ENCODE data around the gene PBRM1. TPM values are rescaled to one million over a fixed set of nuclear protein-coding genes. Genes with fewer than 3 reads are reported as not detected.
A peak's percentile ranks its signal among the peaks of the same experiment; 100 is the strongest.

The PBRM1 gene
- total and polyA plus RNA-seq, 2 experiments from 2014 or later = 42.6 to 60.3 TPM

DNA sequence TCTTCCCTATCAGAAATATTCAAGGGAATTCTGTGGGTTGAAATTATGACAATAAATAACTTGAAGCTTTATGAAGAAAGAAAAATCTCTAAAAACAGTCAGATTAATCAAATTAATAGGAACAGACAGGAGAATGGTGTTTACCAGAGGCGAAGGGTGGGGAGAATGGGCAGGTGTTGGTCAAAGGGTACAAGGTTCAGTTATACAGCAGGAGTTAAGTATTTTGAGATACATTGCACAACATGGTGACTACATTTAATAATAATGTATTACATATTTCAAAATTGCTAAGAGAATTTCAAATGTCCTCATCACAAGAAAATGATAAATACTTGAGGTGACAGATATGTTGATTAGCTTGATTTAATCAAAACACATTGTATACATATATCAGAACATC, 38.8 kb upstream of the PBRM1 start:
- in situ Hi-C loops (cut with MboI) = no loop called here
- 0 out of 2 replicates have a peak, but pooled peaks cover 8% of the 10 kb centered on the region for H3K36me3 ChIP-seq (ENCODE audit: low read depth)
- no peaks in the 10 kb centered on the region for H4K20me1 ChIP-seq (ENCODE audit: insufficient read depth)
- no peaks in the 10 kb centered on the region for H3K79me2 ChIP-seq (ENCODE audit: insufficient read depth)
- no peaks in the 10 kb centered on the region for H3K27me3 ChIP-seq (replicated peaks; ENCODE audit: insufficient read depth)
- H2AFZ ChIP-seq = no peak overlapping the region
- H3K27ac ChIP-seq = no peak overlapping the region
- H3K9ac ChIP-seq = no peak overlapping the region
- 96 to 100% methylated on average over 1 of the region's 1 CpG for WGBS, 2 experiments (ENCODE audit: low coverage in 1 of 2, low lambda C conversion rate in 2 of 2, missing lambda C conversion rate in 2 of 2)
- H3K4me1 ChIP-seq (ENCODE audit: insufficient read depth) = no peaks in the 10 kb centered on the region
- DNase-seq = no peak
- H3K9me3 ChIP-seq (ENCODE audit: low read depth) = no peaks in the 10 kb centered on the region
- no peaks in the 10 kb centered on the region for H3F3A ChIP-seq (ENCODE audit: insufficient read depth)
- H3K4me2 ChIP-seq (ENCODE audit: unreplicated experiment) = no peak overlapping the region
- H3K4me3 ChIP-seq = no peak overlapping the region
- TF ChIP-seq EZH2phosphoT487 (IDR thresholded peaks at IDR 0.05; ENCODE audit: insufficient read depth, low read depth) (no peak), EZH2 (IDR thresholded peaks at IDR 0.05; ENCODE audit: insufficient read depth, poor library complexity, severe bottlenecking) (no peak)
- no peaks in the 10 kb centered on the region for H3K9me2 ChIP-seq (ENCODE audit: insufficient read depth)

DNA sequence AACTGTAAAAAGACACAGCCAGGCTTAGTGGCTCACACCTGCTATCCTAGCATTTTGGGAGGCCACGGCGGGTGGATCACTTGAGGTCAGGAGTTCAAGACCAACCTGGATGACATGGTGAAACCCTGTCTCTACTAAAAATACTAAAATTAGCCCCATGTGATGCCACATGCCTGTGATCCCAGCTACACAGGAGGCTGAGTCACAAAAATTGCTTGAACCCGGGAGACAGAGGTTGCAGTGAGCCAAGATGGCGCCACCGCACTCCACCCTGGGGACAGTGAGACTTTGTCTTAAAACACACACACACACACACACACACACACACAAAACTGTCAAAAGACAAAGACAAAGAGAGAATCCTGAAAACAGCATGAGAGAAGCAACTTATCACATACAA, 38.2 kb upstream of the PBRM1 start:
- H3F3A ChIP-seq (ENCODE audit: insufficient read depth) = no peaks in the 10 kb centered on the region
- TF ChIP-seq EZH2 (IDR thresholded peaks at IDR 0.05; ENCODE audit: insufficient read depth, poor library complexity, severe bottlenecking) = no peak
- TF ChIP-seq EZH2phosphoT487 (IDR thresholded peaks at IDR 0.05; ENCODE audit: insufficient read depth, low read depth) = no peak
- no peak overlapping the region for H2AFZ ChIP-seq
- no peaks in the 10 kb centered on the region for H3K9me3 ChIP-seq (ENCODE audit: low read depth)
- 79 to 89% methylated on average over 5 of the region's 5 CpGs for WGBS, 2 experiments (ENCODE audit: low coverage in 1 of 2, low lambda C conversion rate in 2 of 2, missing lambda C conversion rate in 2 of 2)
- no peaks in the 10 kb centered on the region for H4K20me1 ChIP-seq (ENCODE audit: insufficient read depth)
- no peak for DNase-seq
- in situ Hi-C loops (cut with MboI) = no loop called here
- H3K9ac ChIP-seq = no peak overlapping the region
- H3K4me2 ChIP-seq (ENCODE audit: unreplicated experiment) = no peak overlapping the region
- H3K27me3 ChIP-seq (replicated peaks; ENCODE audit: insufficient read depth) = no peaks in the 10 kb centered on the region
- H3K9me2 ChIP-seq (ENCODE audit: insufficient read depth) = no peaks in the 10 kb centered on the region
- no peak overlapping the region for H3K27ac ChIP-seq
- no peak overlapping the region for H3K4me3 ChIP-seq
- no peaks in the 10 kb centered on the region for H3K4me1 ChIP-seq (ENCODE audit: insufficient read depth)
- no peaks in the 10 kb centered on the region for H3K79me2 ChIP-seq (ENCODE audit: insufficient read depth)
- H3K36me3 ChIP-seq (ENCODE audit: low read depth) = 0 out of 2 replicates have a peak, but pooled peaks cover 8% of the 10 kb centered on the region

DNA sequence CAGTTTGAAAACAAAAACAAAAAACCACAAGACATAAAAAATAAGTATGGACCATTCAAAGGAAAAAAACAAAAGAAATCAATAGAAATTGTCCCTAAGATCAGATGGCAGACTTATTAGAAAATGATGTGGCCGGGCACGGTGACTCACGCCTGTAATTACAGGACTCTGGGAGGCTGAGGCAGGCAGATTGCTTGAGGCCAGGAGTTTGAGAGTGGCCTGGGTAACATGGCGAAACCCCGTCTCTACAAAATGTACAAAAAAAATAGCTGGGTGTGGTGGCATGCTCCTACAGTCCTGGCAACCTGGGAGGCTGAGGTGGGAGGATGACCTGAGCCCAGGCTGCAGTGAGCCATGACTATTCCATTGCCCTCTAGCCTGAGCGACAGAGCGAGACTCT, 36.8 kb upstream of the PBRM1 start:
- no peaks in the 10 kb centered on the region for H3K9me2 ChIP-seq (ENCODE audit: insufficient read depth)

DNA sequence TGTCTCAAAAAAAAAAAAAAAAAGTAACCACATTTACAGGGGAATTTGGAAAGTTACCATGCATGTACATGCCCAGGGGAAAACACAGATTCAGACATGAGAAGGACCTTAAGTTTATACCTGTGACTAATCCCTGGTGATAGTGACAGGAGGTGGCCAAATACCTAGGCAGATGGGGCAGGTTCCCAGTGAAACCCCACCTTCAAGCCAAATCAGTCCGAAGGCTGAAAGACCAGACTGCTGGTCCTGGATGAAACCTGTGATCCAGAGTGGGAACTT, 36.0 kb upstream of the PBRM1 start:
- Histone ChIP-seq H2AFZ (no peak overlapping the region), H3K9me2 (ENCODE audit: insufficient read depth) (no peaks in the 10 kb centered on the region), H3K79me2 (ENCODE audit: insufficient read depth) (no peaks in the 10 kb centered on the region), H3K4me2 (ENCODE audit: unreplicated experiment) (no peak overlapping the region), H3K36me3 (ENCODE audit: low read depth) (no peaks in the 10 kb centered on the region), H4K20me1 (ENCODE audit: insufficient read depth) (no peaks in the 10 kb centered on the region), H3K27me3 (replicated peaks; ENCODE audit: insufficient read depth) (no peaks in the 10 kb centered on the region), H3K9me3 (ENCODE audit: low read depth) (no peaks in the 10 kb centered on the region), H3K4me3 (no peak overlapping the region), H3K9ac (no peak overlapping the region), H3K27ac (no peak overlapping the region), H3F3A (ENCODE audit: insufficient read depth) (no peaks in the 10 kb centered on the region), H3K4me1 (ENCODE audit: insufficient read depth) (no peaks in the 10 kb centered on the region)
- in situ Hi-C loops (cut with MboI) = no loop called here
- no peak for DNase-seq
- WGBS, 2 experiments (ENCODE audit: low coverage in 1 of 2, low lambda C conversion rate in 2 of 2, missing lambda C conversion rate in 2 of 2) = 100% methylated on average over 1 of the region's 1 CpG
- TF ChIP-seq EZH2 (IDR thresholded peaks at IDR 0.05; ENCODE audit: insufficient read depth, poor library complexity, severe bottlenecking) = no peak
- no peak for TF ChIP-seq EZH2phosphoT487 (IDR thresholded peaks at IDR 0.05; ENCODE audit: insufficient read depth, low read depth)

More for the DNA sequence above, 36.8 kb upstream of the PBRM1 start:
- Histone ChIP-seq H3K27me3 (replicated peaks; ENCODE audit: insufficient read depth) (no peaks in the 10 kb centered on the region), H3K9ac (no peak overlapping the region), H3K36me3 (ENCODE audit: low read depth) (no peaks in the 10 kb centered on the region), H3K27ac (no peak overlapping the region), H3K79me2 (ENCODE audit: insufficient read depth) (no peaks in the 10 kb centered on the region), H3K4me2 (ENCODE audit: unreplicated experiment) (no peak overlapping the region), H4K20me1 (ENCODE audit: insufficient read depth) (no peaks in the 10 kb centered on the region), H3K4me3 (no peak overlapping the region), H3F3A (ENCODE audit: insufficient read depth) (no peaks in the 10 kb centered on the region), H3K9me3 (ENCODE audit: low read depth) (no peaks in the 10 kb centered on the region), H3K4me1 (ENCODE audit: insufficient read depth) (no peaks in the 10 kb centered on the region), H2AFZ (no peak overlapping the region)
- 90 to 94% methylated on average over 7 of the region's 7 CpGs for WGBS, 2 experiments (ENCODE audit: low coverage in 1 of 2, low lambda C conversion rate in 2 of 2, missing lambda C conversion rate in 2 of 2)
- TF ChIP-seq EZH2phosphoT487 (IDR thresholded peaks at IDR 0.05; ENCODE audit: insufficient read depth, low read depth) (no peak), EZH2 (IDR thresholded peaks at IDR 0.05; ENCODE audit: insufficient read depth, poor library complexity, severe bottlenecking) (no peak)
- in situ Hi-C loops (cut with MboI) = no loop called here
- DNase-seq = peak; percentile 10

Data from GM23248 (cell line).